Osteoblast (primary cell): ENCODE measurements around the gene SLC38A10. TPM values are rescaled to one million over a fixed set of nuclear protein-coding genes. Genes with fewer than 3 reads are reported as not detected.

Source experiments
- DNase-seq: peaks from one replicate; pipeline ENCODE4 v3.0.0; 2011; ENCODE audit warnings: low spot score, mixed read lengths; ENCODE audit not compliant: insufficient read length; ENCODE audit errors: missing footprints
- H2AFZ ChIP-seq: 2 replicates; pipeline ENCODE4 v1.6.0; 2011; ENCODE audit warnings: mild to moderate bottlenecking, low read length
- H3K27ac ChIP-seq: 2 replicates; pipeline ENCODE4 v1.5.1; 2011; ENCODE audit warnings: mild to moderate bottlenecking, low read depth, low read length, moderate library complexity
- H3K27me3 ChIP-seq: 2 replicates; pipeline ENCODE4 v1.6.0; 2012; ENCODE audit warnings: mild to moderate bottlenecking, control low read depth, inconsistent platforms, low read length, moderate library complexity; ENCODE audit not compliant: insufficient read depth
- H3K36me3 ChIP-seq: 2 replicates; pipeline ENCODE4 v1.5.1; 2011; ENCODE audit warnings: mild to moderate bottlenecking, low read length, control low read depth, moderate library complexity; ENCODE audit not compliant: insufficient read depth
- H3K4me1 ChIP-seq: 2 replicates; pipeline ENCODE4 v1.5.1; 2011; ENCODE audit warnings: mild to moderate bottlenecking, low read length, control low read depth, moderate library complexity; ENCODE audit not compliant: insufficient read depth
- H3K4me2 ChIP-seq: 2 replicates; pipeline ENCODE4 v1.6.0; 2011; ENCODE audit warnings: mild to moderate bottlenecking, low read length; ENCODE audit not compliant: insufficient read depth
- H3K4me3 ChIP-seq: fragments of 200-600 bp; sonication (generic); 3 replicates; pipeline ENCODE4 v1.5.1; 2012; ENCODE audit warnings: mild to moderate bottlenecking, low read length, inconsistent platforms; ENCODE audit not compliant: insufficient read depth
- H3K79me2 ChIP-seq: 2 replicates; pipeline ENCODE4 v1.6.0; 2012; ENCODE audit warnings: mild to moderate bottlenecking, low read length, control low read depth, inconsistent platforms; ENCODE audit not compliant: insufficient read depth
- H3K9me3 ChIP-seq: 2 replicates; pipeline ENCODE4 v1.5.1; 2011; ENCODE audit warnings: low read depth, low read length, control low read depth
- H4K20me1 ChIP-seq: 2 replicates; pipeline ENCODE4 v1.6.0; 2012; ENCODE audit warnings: mild to moderate bottlenecking, low read length, control low read depth; ENCODE audit not compliant: insufficient read depth
- total RNA-seq: library from RNA; depleted of rRNA; stranded (reverse); fragments of >200 nt; gene quantifications from 2 replicates; pipeline ENCODE4 v1.2.3, GENCODE V29; 2012
- TF ChIP-seq, protein P1 (sequence below): IDR thresholded peaks from 2 replicates; pipeline ENCODE4 v1.5.1; 2011; ENCODE audit warnings: mild to moderate bottlenecking, low read depth, low read length, moderate library complexity; ENCODE audit errors: extremely low read depth

The SLC38A10 gene
- total RNA-seq, 1 donor: 92.6 TPM

DNA sequence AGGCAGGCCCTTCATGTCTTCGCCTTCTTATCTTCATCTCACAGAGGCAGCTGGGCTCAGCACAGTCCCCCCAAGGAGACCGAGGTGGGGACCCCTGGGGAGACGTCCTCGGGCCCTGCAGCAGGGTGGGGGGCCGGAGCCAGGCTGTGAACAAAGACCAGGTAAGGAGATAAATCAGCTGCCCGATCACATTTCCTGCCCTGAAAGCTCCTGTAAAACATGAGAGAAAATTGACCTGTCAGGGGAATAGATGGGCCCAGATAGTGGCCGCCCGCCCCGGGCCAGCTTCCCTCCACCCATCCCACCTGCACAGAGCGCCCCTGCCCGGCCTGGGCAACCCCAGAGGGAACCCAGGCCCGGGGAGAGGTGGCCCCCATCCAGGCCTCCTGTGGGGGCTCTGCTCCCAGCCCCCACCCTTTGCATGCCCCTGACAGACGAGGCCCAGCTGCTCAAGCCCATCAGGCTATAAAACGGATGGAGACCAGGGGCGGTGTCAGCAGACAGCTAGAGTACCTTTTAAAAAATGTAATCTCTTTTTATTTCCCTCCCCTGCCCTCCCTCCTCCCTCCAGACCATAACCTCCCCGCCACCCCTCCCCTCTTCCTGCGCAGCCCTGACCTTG, 18.8 kb upstream of the SLC38A10 start:
- H3K79me2 ChIP-seq: no peaks in the 10 kb centered on the region
- no peak overlapping the region for H3K4me3 ChIP-seq
- DNase-seq: no peak
- no peaks in the 10 kb centered on the region for H3K36me3 ChIP-seq
- H3K27me3 ChIP-seq: no peaks in the 10 kb centered on the region
- H3K4me2 ChIP-seq: no peak overlapping the region
- H4K20me1 ChIP-seq: no peaks in the 10 kb centered on the region
- H2AFZ ChIP-seq: no peak overlapping the region
- no peak overlapping the region for H3K27ac ChIP-seq
- no peaks in the 10 kb centered on the region for H3K9me3 ChIP-seq
- TF ChIP-seq, protein P1, sequence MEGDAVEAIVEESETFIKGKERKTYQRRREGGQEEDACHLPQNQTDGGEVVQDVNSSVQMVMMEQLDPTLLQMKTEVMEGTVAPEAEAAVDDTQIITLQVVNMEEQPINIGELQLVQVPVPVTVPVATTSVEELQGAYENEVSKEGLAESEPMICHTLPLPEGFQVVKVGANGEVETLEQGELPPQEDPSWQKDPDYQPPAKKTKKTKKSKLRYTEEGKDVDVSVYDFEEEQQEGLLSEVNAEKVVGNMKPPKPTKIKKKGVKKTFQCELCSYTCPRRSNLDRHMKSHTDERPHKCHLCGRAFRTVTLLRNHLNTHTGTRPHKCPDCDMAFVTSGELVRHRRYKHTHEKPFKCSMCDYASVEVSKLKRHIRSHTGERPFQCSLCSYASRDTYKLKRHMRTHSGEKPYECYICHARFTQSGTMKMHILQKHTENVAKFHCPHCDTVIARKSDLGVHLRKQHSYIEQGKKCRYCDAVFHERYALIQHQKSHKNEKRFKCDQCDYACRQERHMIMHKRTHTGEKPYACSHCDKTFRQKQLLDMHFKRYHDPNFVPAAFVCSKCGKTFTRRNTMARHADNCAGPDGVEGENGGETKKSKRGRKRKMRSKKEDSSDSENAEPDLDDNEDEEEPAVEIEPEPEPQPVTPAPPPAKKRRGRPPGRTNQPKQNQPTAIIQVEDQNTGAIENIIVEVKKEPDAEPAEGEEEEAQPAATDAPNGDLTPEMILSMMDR: no peak
- H3K4me1 ChIP-seq: peaks cover 9% of the 10 kb centered on the region

DNA sequence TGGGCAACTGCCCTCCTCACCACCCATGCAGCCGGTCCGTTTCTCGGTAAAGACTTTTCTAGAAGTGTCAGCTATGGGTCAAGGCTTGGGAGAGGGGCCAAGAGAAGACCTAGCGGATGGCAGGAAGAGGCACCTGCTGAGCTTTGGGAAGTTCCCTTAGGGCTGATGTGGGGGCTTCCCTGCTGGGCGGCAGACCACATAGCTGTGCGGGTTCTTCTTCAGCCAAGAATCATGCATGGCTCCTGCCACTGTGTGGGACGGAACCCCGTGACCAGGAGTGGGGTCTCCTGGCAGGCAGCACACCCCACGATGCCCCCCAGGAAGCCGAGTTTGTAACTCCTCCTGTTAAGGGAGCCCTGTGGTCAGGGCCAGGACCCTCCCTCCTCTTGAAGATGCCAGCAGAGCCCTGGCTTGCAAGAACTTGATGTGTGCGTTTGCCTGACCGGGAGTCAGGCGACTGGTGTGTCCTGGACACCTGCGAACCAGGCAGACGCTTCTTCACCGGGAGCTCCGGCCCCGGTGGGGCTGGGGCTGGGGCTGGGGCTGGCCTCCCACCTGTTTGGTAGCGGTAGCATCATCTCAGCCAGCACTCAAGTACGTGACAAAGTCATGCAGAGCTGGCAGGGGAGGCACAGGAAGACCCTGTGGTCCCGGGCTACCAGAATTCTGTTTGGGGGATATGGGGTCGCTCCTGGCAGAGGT, 17.7 kb upstream of the SLC38A10 start:
- H3K79me2 ChIP-seq: no peaks in the 10 kb centered on the region

DNA sequence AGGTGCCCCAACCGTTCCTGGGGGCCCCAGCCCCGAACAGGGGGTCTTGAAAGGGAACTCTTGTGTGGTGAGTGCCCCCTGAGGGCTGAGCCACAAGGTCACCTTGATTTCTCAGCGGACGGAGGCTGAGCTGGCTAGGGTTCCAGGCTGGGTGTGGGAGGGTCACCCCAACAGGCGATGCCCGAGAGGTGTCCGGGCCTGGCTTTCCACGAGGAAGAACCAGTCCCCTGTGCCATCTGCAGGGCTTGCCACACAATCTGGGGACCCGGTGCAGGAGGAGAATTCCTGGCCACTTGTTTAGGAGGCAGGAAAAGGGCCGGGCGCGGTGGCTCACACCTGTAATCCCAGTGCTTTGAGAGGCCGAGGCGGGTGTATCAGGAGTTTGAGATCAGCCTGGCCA, 16.8 kb upstream of the SLC38A10 start:
- Histone ChIP-seq H3K27ac (no peak overlapping the region), H3K9me3 (no peaks in the 10 kb centered on the region), H3K79me2 (no peaks in the 10 kb centered on the region), H3K4me1 (peaks cover 10% of the 10 kb centered on the region), H3K36me3 (no peaks in the 10 kb centered on the region), H3K4me2 (no peak overlapping the region), H2AFZ (no peak overlapping the region), H4K20me1 (no peaks in the 10 kb centered on the region), H3K27me3 (no peaks in the 10 kb centered on the region), H3K4me3 (no peak overlapping the region)
- TF ChIP-seq, protein P1: no peak
- DNase-seq: no peak

More for the DNA sequence above, 17.7 kb upstream of the SLC38A10 start:
- no peak for DNase-seq
- Histone ChIP-seq H3K36me3 (no peaks in the 10 kb centered on the region), H2AFZ (no peak overlapping the region), H3K4me1 (peaks cover 10% of the 10 kb centered on the region), H3K27me3 (no peaks in the 10 kb centered on the region), H3K9me3 (no peaks in the 10 kb centered on the region), H3K4me2 (no peak overlapping the region), H4K20me1 (no peaks in the 10 kb centered on the region), H3K4me3 (no peak overlapping the region), H3K27ac (no peak overlapping the region)
- TF ChIP-seq, protein P1: no peak

DNA sequence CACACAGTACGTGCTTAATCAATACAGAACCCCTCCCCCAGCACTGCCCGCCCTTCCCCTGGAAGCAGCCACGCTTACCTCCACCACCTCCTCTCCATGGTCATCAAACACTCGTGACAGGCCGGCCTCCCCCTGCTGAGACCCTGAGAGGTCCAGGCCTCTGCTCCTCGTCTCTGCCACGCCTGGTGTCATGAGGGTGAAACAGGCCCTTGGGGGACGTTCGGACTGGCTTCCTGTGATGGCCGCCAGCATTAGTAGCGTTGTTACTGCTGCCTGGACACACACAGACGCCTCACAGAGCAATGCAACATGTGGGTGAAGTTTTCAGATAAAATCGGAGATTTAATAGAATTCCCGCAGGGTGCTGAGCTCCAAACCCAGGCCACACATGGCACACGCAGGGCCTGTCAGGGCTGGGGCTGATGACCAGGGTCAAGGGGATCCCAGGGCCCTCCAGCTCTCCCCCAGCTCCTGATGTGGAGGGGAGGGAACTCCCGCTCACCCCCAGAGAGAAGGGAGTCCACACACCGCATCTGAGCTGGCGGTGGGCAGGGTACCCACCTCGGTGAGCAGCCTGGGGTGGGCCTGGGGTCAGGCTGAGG, 15.9 kb upstream of the SLC38A10 start:
- Histone ChIP-seq H2AFZ (no peak overlapping the region), H3K79me2 (no peaks in the 10 kb centered on the region), H3K36me3 (no peaks in the 10 kb centered on the region), H3K4me2 (no peak overlapping the region), H3K4me3 (no peak overlapping the region), H3K9me3 (no peaks in the 10 kb centered on the region), H3K27ac (no peak overlapping the region), H3K4me1 (peaks cover 10% of the 10 kb centered on the region), H4K20me1 (no peaks in the 10 kb centered on the region), H3K27me3 (no peaks in the 10 kb centered on the region)
- no peak for DNase-seq
- TF ChIP-seq, protein P1: no peak
